NT2/D1 (cell line): ENCODE measurements around the gene CYP4F3.

ENCODE experiments used
- DNase-seq: peaks from one replicate; pipeline ENCODE4 v3.0.0-alpha.2; 2011; ENCODE audit warnings: low read depth, low spot score
- H3K27me3 ChIP-seq: 2 replicates; pipeline ENCODE4 v1.6.0; 2011; ENCODE audit warnings: mild to moderate bottlenecking; ENCODE audit not compliant: insufficient read length, insufficient read depth
- H3K36me3 ChIP-seq: 2 replicates; pipeline ENCODE4 v1.6.1; 2011; ENCODE audit warnings: mild to moderate bottlenecking, low read length, mixed read lengths; ENCODE audit not compliant: insufficient read depth, insufficient read length
- H3K4me1 ChIP-seq: 2 replicates; pipeline ENCODE4 v1.5.1; 2011; ENCODE audit not compliant: insufficient read depth, insufficient read length
- H3K4me3 ChIP-seq: 2 replicates; pipeline ENCODE4 v1.5.1; 2011; ENCODE audit warnings: low read depth; ENCODE audit not compliant: insufficient read length
- H3K9ac ChIP-seq: 2 replicates; pipeline ENCODE4 v1.6.0; 2011; ENCODE audit warnings: low read depth; ENCODE audit not compliant: insufficient read length
- H3K9me3 ChIP-seq: 2 replicates; pipeline ENCODE4 v1.5.1; 2011; ENCODE audit warnings: mild to moderate bottlenecking, low read length; ENCODE audit not compliant: insufficient read depth
- SUZ12 ChIP-seq: IDR thresholded peaks from 2 replicates; pipeline ENCODE4 v1.6.1; 2011; ENCODE audit not compliant: insufficient read length, insufficient read depth; ENCODE audit errors: extremely low read depth
- YY1 ChIP-seq: IDR thresholded peaks from 2 replicates; pipeline ENCODE4 v1.6.1; 2011; ENCODE audit not compliant: insufficient read length, insufficient read depth
- ZNF274 ChIP-seq: IDR thresholded peaks from 2 replicates; pipeline ENCODE4 v1.6.1; 2011; ENCODE audit warnings: mild to moderate bottlenecking, low read depth, low read length

Gene CYP4F3

GRCh38 chr19:15633082-15633835, 7.4 kb upstream of the CYP4F3 start:
- H3K9me3 ChIP-seq: no peaks in the 10 kb centered on the region
- TF ChIP-seq ZNF274 (no peak), YY1 (no peak), SUZ12 (no peak)
- DNase-seq: no peak
- peaks cover 12% of the 10 kb centered on the region for H3K27me3 ChIP-seq
- H3K36me3 ChIP-seq: no peaks in the 10 kb centered on the region
- H3K4me1 ChIP-seq: no peaks in the 10 kb centered on the region
- H3K9ac ChIP-seq: no peak overlapping the region
- no peak overlapping the region for H3K4me3 ChIP-seq

GRCh38 chr19:15634105-15634504, 6.6 kb upstream of the CYP4F3 start:
- TF ChIP-seq ZNF274: no peak
- no peak for TF ChIP-seq SUZ12
- TF ChIP-seq YY1: no peak
- H3K4me1 ChIP-seq: no peaks in the 10 kb centered on the region
- H3K4me3 ChIP-seq: no peak overlapping the region
- H3K9ac ChIP-seq: no peak overlapping the region
- no peak for DNase-seq
- H3K36me3 ChIP-seq: no peaks in the 10 kb centered on the region
- H3K9me3 ChIP-seq: no peaks in the 10 kb centered on the region
- H3K27me3 ChIP-seq: peaks cover 4% of the 10 kb centered on the region

GRCh38 chr19:15635016-15635805, 5.5 kb upstream of the CYP4F3 start:
- no peak for TF ChIP-seq ZNF274
- no peak for TF ChIP-seq YY1
- no peak for TF ChIP-seq SUZ12
- Histone ChIP-seq H3K4me3 (no peak overlapping the region), H3K9ac (no peak overlapping the region), H3K9me3 (no peaks in the 10 kb centered on the region), H3K4me1 (peaks cover 1% of the 10 kb centered on the region), H3K27me3 (peaks cover 4% of the 10 kb centered on the region), H3K36me3 (no peaks in the 10 kb centered on the region)
- DNase-seq: no peak

- Histone ChIP-seq H3K9ac (no peak overlapping the region), H3K4me1 (peaks cover 2% of the 10 kb centered on the region), H3K4me3 (no peak overlapping the region), H3K27me3 (no peaks in the 10 kb centered on the region), H3K9me3 (no peaks in the 10 kb centered on the region), H3K36me3 (no peaks in the 10 kb centered on the region)
- DNase-seq: no peak
- TF ChIP-seq SUZ12: no peak
- no peak for TF ChIP-seq ZNF274
- TF ChIP-seq YY1: no peak
Observed at GRCh38 chr19:15636026-15636425, 4.7 kb upstream of the CYP4F3 start.

- Histone ChIP-seq H3K36me3 (no peaks in the 10 kb centered on the region), H3K4me3 (no peak overlapping the region), H3K9me3 (no peaks in the 10 kb centered on the region), H3K4me1 (peaks cover 2% of the 10 kb centered on the region), H3K9ac (no peak overlapping the region), H3K27me3 (peaks cover 13% of the 10 kb centered on the region)
- DNase-seq: no peak
- TF ChIP-seq SUZ12 (no peak), YY1 (no peak), ZNF274 (no peak)
Observed at GRCh38 chr19:15639596-15639995, 1.1 kb upstream of the CYP4F3 start.

GRCh38 chr19:15640904-15641597, 354 bp downstream of the CYP4F3 start:
- DNase-seq: no peak
- H3K9ac ChIP-seq: no peak overlapping the region
- TF ChIP-seq YY1: no peak
- TF ChIP-seq ZNF274: no peak
- no peak for TF ChIP-seq SUZ12
- no peak overlapping the region for H3K4me3 ChIP-seq
- no peaks in the 10 kb centered on the region for H3K9me3 ChIP-seq
- H3K4me1 ChIP-seq: peaks cover 2% of the 10 kb centered on the region
- H3K36me3 ChIP-seq: no peaks in the 10 kb centered on the region
- peaks cover 13% of the 10 kb centered on the region for H3K27me3 ChIP-seq

- DNase-seq: no peak
- Histone ChIP-seq H3K9me3 (no peaks in the 10 kb centered on the region), H3K9ac (no peak overlapping the region), H3K4me1 (peaks cover 2% of the 10 kb centered on the region), H3K36me3 (no peaks in the 10 kb centered on the region), H3K4me3 (no peak overlapping the region), H3K27me3 (peaks cover 19% of the 10 kb centered on the region)
- TF ChIP-seq ZNF274 (no peak), SUZ12 (no peak), YY1 (no peak)
Observed at GRCh38 chr19:15641901-15642491, 1.3 kb downstream of the CYP4F3 start.
